Gastrocnemius medialis (tissue), 4 donors: ENCODE data around the gene NUB1. TPM values are rescaled to one million over a fixed set of nuclear protein-coding genes. Genes with fewer than 3 reads are reported as not detected.

ENCODE experiments used
- ATAC-seq, 2 donors: fragments of 150-250 bp; one replicate each; pipeline ENCODE4 v1.9.1; 2016
- DNase-seq, 2 donors: peaks; one replicate each; pipeline ENCODE4 v3.0.0-alpha.2; 2019
- H3K27ac ChIP-seq, 4 donors: fragments of 200-600 bp; sonication (generic); 1 replicate in 1 of 4; 2 replicates in 3 of 4; pipeline ENCODE4 v1.5.1; 2016 to 2018; ENCODE audit warnings: mild to moderate bottlenecking in 2 of 4, moderate library complexity in 1 of 4
- H3K27me3 ChIP-seq, 3 donors: fragments of 200-600 bp; sonication (generic) in 2 of 3; 1 replicate in 1 of 3; 2 replicates in 2 of 3; pipeline versions ENCODE4 v1.5.1 to v1.6.0; 2016 to 2019; ENCODE audit warnings: mild to moderate bottlenecking in 1 of 3, moderate library complexity in 1 of 3
- H3K36me3 ChIP-seq, 2 donors: fragments of 200-600 bp; sonication (generic) in 1 of 2; one replicate each; pipeline ENCODE4 v1.5.1; 2017 to 2018
- H3K4me1 ChIP-seq, 2 donors: fragments of 200-600 bp; sonication (generic) in 1 of 2; one replicate each; pipeline ENCODE4 v1.5.1; 2016 to 2017; ENCODE audit warnings: mild to moderate bottlenecking in 2 of 2
- H3K4me3 ChIP-seq, 4 donors: fragments of 200-600 bp; sonication (generic) in 3 of 4; 1 replicate in 1 of 4; 2 replicates in 3 of 4; pipeline ENCODE4 v1.5.1; 2016 to 2019; ENCODE audit warnings: mild to moderate bottlenecking in 2 of 4
- H3K9me3 ChIP-seq, 3 donors: fragments of 200-600 bp; sonication (generic) in 2 of 3; 1 replicate in 1 of 3; 2 replicates in 2 of 3; pipeline ENCODE4 v1.5.1; 2016 to 2019
- POLR2A ChIP-seq, 2 donors: fragments of 450-650 bp; IDR thresholded peaks; one replicate each; pipeline ENCODE4 v1.6.1; 2017; ENCODE audit warnings: antibody characterized with exemption in 2 of 2, mild to moderate bottlenecking in 2 of 2, moderate library complexity in 2 of 2
- in situ Hi-C, 4 donors: fragments of 200-750 bp; cut with MboI; loops; one replicate each; pipeline versions ENCODE4 v1.15.0 to v1.8.0; 2017; ENCODE audit warnings: low sequenced_read_pairs in 4 of 4
- intact Hi-C: fragments of 100-400 bp; cut with DNase I; formaldehyde crosslinking; loops from one replicate; pipeline ENCODE4 v1.15.1; 2023; ENCODE audit warnings: low total_unique reads
- total RNA-seq, 4 donors: library from RNA; depleted of rRNA; stranded (reverse); fragments of >200 nt; gene quantifications; one replicate each; pipeline versions ENCODE4 v1.1.0 to v1.2.3, GENCODE V29; 2016
- TF ChIP-seq, protein P1 (sequence below), 5 experiments: fragments of 450-650 bp in 3 of 5; fragments of 200-600 bp in 2 of 5; sonication (generic) in 2 of 5; IDR thresholded peaks in 4 of 5; conservative IDR thresholded peaks in 1 of 5; 1 replicate in 4 of 5; 2 replicates in 1 of 5; pipeline ENCODE4 v1.5.1; 2016 to 2019; ENCODE audit warnings: antibody characterized with exemption in 5 of 5, mild to moderate bottlenecking in 3 of 5, moderate library complexity in 3 of 5

The NUB1 gene
- total RNA-seq, 4 donors from 2014 or later = 45.3 to 59.0 (median 49.7) TPM

DNA sequence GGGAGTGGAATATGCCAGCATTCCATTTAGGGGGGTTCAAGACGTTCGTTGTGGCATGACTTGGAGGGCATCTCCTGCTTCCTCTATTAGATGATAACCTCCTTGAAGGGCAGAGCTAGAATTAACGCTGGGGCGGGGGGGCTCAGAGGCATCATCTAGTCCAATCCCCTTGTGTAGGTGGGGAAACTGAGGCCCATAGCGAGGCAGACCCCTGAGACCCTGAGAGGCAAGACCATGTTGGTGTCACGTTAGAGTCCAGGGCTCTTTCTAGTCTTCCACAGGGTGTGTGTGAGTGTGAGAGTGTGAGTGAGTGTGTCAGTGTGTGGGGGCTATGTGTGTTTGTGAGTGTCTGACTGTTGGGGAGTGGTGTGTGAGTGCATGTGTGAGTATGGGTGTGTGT lies 29.3 kb upstream of the NUB1 start:
- Histone ChIP-seq H3K27ac (no peak overlapping the region), H3K9me3 (no peaks in the 10 kb centered on the region), H3K4me1 (peaks cover 6% of the 10 kb centered on the region in 2 donors), H3K36me3 (no peaks in the 10 kb centered on the region), H3K4me3 (no peak overlapping the region), H3K27me3 (no peaks in the 10 kb centered on the region)
- DNase-seq = no peak
- no peak for TF ChIP-seq POLR2A (IDR thresholded peaks at IDR 0.05)
- TF ChIP-seq, protein P1, sequence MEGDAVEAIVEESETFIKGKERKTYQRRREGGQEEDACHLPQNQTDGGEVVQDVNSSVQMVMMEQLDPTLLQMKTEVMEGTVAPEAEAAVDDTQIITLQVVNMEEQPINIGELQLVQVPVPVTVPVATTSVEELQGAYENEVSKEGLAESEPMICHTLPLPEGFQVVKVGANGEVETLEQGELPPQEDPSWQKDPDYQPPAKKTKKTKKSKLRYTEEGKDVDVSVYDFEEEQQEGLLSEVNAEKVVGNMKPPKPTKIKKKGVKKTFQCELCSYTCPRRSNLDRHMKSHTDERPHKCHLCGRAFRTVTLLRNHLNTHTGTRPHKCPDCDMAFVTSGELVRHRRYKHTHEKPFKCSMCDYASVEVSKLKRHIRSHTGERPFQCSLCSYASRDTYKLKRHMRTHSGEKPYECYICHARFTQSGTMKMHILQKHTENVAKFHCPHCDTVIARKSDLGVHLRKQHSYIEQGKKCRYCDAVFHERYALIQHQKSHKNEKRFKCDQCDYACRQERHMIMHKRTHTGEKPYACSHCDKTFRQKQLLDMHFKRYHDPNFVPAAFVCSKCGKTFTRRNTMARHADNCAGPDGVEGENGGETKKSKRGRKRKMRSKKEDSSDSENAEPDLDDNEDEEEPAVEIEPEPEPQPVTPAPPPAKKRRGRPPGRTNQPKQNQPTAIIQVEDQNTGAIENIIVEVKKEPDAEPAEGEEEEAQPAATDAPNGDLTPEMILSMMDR (IDR thresholded peaks at IDR 0.05 in 4 of 5, conservative IDR thresholded peaks at IDR 0.05 in 1 of 5) = no peak
- in situ Hi-C loops (no loop called here), intact Hi-C loops (no loop called here)
- ATAC-seq = no peak

DNA sequence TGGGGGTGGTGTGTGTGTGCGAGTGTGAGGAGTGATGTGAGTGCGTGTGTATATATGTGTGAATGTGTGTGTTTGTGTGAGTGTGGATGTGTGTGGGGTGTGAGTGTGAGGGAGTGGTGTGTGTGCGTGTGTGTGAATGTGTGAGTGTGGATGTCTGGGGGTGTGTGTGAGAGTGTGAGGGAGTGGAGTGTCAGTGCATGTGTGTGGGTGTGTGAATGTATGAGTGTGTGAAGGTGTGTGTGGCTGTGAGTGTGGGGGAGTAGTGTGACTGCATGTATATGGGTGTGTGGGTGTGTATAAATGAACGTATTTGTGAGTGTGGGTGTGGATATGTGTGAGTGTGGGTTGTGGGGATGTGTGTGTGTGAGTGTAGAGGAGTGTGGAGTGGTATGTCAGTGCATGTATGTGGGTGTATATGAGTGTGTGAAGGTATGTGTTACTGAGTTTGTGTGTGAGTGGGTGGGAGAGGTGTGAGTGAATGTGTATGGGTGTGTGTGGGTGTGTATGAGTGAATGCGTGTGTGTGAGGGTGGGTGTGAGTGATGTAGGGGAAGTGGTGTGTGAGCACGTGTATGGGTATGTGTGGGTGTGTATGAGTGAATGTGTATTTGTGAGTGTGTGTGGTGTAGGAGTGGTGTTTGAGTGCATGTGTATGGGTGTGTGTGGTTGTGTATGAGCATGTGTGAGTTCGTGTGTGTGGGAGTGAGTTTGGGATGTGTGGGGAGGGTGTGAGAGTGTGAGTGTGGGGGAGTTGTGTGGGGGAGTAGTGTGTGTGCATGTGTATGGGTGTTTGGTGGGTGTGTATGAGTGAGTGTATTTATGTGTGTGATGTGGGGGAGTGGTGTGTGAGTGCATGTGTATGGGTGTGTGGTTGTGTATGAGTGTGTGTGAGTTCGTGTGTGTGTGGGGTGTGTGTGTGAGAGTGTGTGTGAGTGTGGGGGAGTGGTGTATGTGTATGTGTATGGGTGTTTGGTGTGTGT lies 28.5 kb upstream of the NUB1 start:
- Histone ChIP-seq H3K4me1 (peaks cover 6% of the 10 kb centered on the region in 2 donors), H3K27ac (no peak overlapping the region), H3K36me3 (no peaks in the 10 kb centered on the region), H3K9me3 (no peaks in the 10 kb centered on the region), H3K4me3 (no peak overlapping the region), H3K27me3 (no peaks in the 10 kb centered on the region)
- DNase-seq (no peak), ATAC-seq (peak in 1 of 2 donors; percentile 22)
- TF ChIP-seq, protein P1 (IDR thresholded peaks at IDR 0.05 in 4 of 5, conservative IDR thresholded peaks at IDR 0.05 in 1 of 5) = no peak
- no peak for TF ChIP-seq POLR2A (IDR thresholded peaks at IDR 0.05)
- in situ Hi-C loops = no loop called here
- intact Hi-C loops = no loop called here

DNA sequence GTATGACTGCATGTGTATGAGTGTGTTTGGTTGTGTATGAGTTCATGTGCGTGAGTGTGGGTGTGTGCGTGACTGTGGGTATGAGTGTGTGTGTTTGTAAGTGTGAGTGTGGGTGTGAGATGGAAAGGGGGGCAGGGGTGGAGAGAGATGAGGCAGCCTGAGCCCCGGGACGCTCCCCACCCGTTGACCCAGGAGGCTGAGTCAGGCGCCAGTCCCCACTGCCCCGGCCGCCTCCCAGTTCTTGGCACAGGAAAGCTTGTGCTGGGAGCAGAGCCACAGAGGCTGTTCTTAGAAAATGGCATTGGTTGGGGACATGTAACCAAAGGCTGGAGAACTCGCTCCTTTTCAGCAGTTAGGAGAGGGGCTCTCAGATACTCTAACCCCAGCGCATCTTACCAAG lies 27.8 kb upstream of the NUB1 start:
- ATAC-seq (peak; percentile 70 to 79), DNase-seq (peak; percentile 18 to 57)
- Histone ChIP-seq H3K27me3 (no peaks in the 10 kb centered on the region), H3K9me3 (no peaks in the 10 kb centered on the region), H3K36me3 (no peaks in the 10 kb centered on the region), H3K4me3 (no peak overlapping the region), H3K4me1 (peaks cover 6% of the 10 kb centered on the region in 2 donors), H3K27ac (no peak overlapping the region)
- TF ChIP-seq POLR2A (IDR thresholded peaks at IDR 0.05) = no peak
- TF ChIP-seq, protein P1 (IDR thresholded peaks at IDR 0.05 in 4 of 5, conservative IDR thresholded peaks at IDR 0.05 in 1 of 5) = no peak
- intact Hi-C loops = no loop called here
- in situ Hi-C loops = no loop called here

DNA sequence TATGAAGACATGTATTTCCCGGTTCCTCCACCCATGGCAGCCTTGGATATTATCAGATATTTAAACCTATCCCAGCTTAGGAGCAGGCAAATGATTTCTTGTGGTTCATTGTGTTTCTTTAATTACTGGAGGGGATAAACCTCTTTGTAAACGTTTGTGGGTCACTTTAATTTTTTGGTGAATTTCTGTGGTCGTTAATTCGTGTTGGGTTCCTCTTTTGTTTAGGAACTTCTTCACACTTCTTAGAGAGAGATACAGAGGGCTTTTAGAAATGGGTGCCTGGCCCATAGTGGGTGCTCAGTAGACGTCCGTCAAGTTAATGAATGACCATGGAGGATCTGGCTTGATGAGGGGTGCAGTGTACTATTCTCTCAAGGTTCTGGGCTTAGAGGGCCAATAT lies 27.2 kb upstream of the NUB1 start:
- no peaks in the 10 kb centered on the region for H3K36me3 ChIP-seq
- DNase-seq (no peak), ATAC-seq (no peak)
- TF ChIP-seq, protein P1 (IDR thresholded peaks at IDR 0.05 in 4 of 5, conservative IDR thresholded peaks at IDR 0.05 in 1 of 5) = no peak
- TF ChIP-seq POLR2A (IDR thresholded peaks at IDR 0.05) = no peak
- no peak overlapping the region for H3K4me3 ChIP-seq
- H3K9me3 ChIP-seq = no peaks in the 10 kb centered on the region
- H3K27me3 ChIP-seq = no peaks in the 10 kb centered on the region
- in situ Hi-C loops = no loop called here
- intact Hi-C loops = no loop called here
- H3K27ac ChIP-seq = no peak overlapping the region
- H3K4me1 ChIP-seq = peaks cover 6% of the 10 kb centered on the region in 2 donors
